Keratinocyte (primary cell): ENCODE measurements around the gene DCTN1. TPM values are rescaled to one million over a fixed set of nuclear protein-coding genes. Genes with fewer than 3 reads are reported as not detected.

ENCODE experiments used
- DNase-seq: peaks from one replicate; pipeline ENCODE4 v3.0.0-alpha.2; 2011; ENCODE audit warnings: low read depth, missing footprints, low spot score
- FAIRE-seq: peaks from 2 replicates; lab custom pipeline; 2011; peaks lifted over from hg19 to GRCh38; lab: Jason Lieb, UNC
- H2AFZ ChIP-seq: 2 replicates; pipeline ENCODE4 v1.6.0; 2012; ENCODE audit warnings: low read length, control low read depth, inconsistent platforms; ENCODE audit not compliant: control insufficient read depth
- H3K27ac ChIP-seq: 2 replicates; pipeline ENCODE4 v1.5.1; 2011; ENCODE audit warnings: low read length; ENCODE audit not compliant: control insufficient read depth, insufficient read depth
- H3K27me3 ChIP-seq: 3 replicates; pipeline ENCODE4 v1.6.0; 2011; ENCODE audit warnings: low read length; ENCODE audit not compliant: control insufficient read depth, insufficient read depth; ENCODE audit errors: extremely low read depth
- H3K36me3 ChIP-seq, 2 experiments: 2 replicates in 1 of 2; 3 replicates in 1 of 2; pipeline ENCODE4 v1.5.1; 2011; ENCODE audit warnings: low read length in 2 of 2, mild to moderate bottlenecking in 1 of 2; ENCODE audit not compliant: control insufficient read depth in 2 of 2, insufficient read depth in 2 of 2; ENCODE audit errors: extremely low read depth in 1 of 2
- H3K4me1 ChIP-seq: 3 replicates; pipeline ENCODE4 v1.5.1; 2011; ENCODE audit warnings: low read length; ENCODE audit not compliant: control insufficient read depth, insufficient read depth; ENCODE audit errors: extremely low read depth
- H3K4me2 ChIP-seq: 3 replicates; pipeline ENCODE4 v1.6.0; 2011; ENCODE audit warnings: low read depth, low read length; ENCODE audit not compliant: control insufficient read depth, insufficient read depth; ENCODE audit errors: extremely low read depth
- H3K4me3 ChIP-seq, 3 experiments: fragments of 200-600 bp in 1 of 3; sonication (generic) in 1 of 3; 2 replicates in 2 of 3; 3 replicates in 1 of 3; pipeline ENCODE4 v1.5.1; 2011 to 2016; ENCODE audit warnings: low read length in 3 of 3, mild to moderate bottlenecking in 3 of 3, control low read depth in 2 of 3, inconsistent platforms in 1 of 3, low read depth in 1 of 3, mixed read lengths in 1 of 3, mixed run types in 1 of 3, moderate library complexity in 1 of 3; ENCODE audit not compliant: control insufficient read depth in 2 of 3, insufficient read depth in 2 of 3; ENCODE audit errors: extremely low read depth in 1 of 3
- H3K79me2 ChIP-seq: 2 replicates; pipeline ENCODE4 v1.6.0; 2012; ENCODE audit warnings: low read length; ENCODE audit not compliant: control insufficient read depth, insufficient read depth
- H3K9ac ChIP-seq: 3 replicates; pipeline ENCODE4 v1.6.0; 2011; ENCODE audit warnings: low read length; ENCODE audit not compliant: control insufficient read depth, insufficient read depth; ENCODE audit errors: extremely low read depth
- H3K9me1 ChIP-seq: 3 replicates; pipeline ENCODE4 v1.6.0; 2011; ENCODE audit warnings: low read length; ENCODE audit not compliant: control insufficient read depth, insufficient read depth; ENCODE audit errors: extremely low read depth
- H3K9me3 ChIP-seq: 2 replicates; pipeline ENCODE4 v1.5.1; 2012; ENCODE audit warnings: low read depth, low read length; ENCODE audit not compliant: control insufficient read depth
- H4K20me1 ChIP-seq: 3 replicates; pipeline ENCODE4 v1.6.0; 2011; ENCODE audit warnings: low read length; ENCODE audit not compliant: control insufficient read depth, insufficient read depth; ENCODE audit errors: extremely low read depth
- EZH2 ChIP-seq: IDR thresholded peaks from one replicate; pipeline ENCODE4 v1.6.1; 2012; ENCODE audit warnings: inconsistent platforms, mild to moderate bottlenecking, low read length, moderate library complexity
- dilution Hi-C: fragments of 300-500 bp; cut with MboI; formaldehyde crosslinking; loops from one replicate; pipeline ENCODE4 v1.7.0; 2020; ENCODE audit warnings: low sequenced_read_pairs; ENCODE audit not compliant: extremely low pct_ligation_motif_present
- polyA plus RNA-seq, 5 experiments: library from polyadenylated mRNA; depleted of rRNA in 3 of 5; stranded (reverse) in 3 of 5; stranded (forward) in 1 of 5; unstranded in 1 of 5; fragments of >200 nt; gene quantifications; 1 replicate in 1 of 5; 2 replicates in 3 of 5; 3 replicates in 1 of 5; pipeline versions ENCODE4 v1.2.1 to v1.2.3, GENCODE V29; 2011 to 2012; ENCODE audit warnings: missing spikeins in 2 of 5, low read depth in 1 of 5, low replicate concordance in 1 of 5
- small RNA-seq, 3 experiments: library from RNA; depleted of rRNA; stranded (forward); fragments of <200 nt; gene quantifications; one replicate each; pipeline ENCODE3, GENCODE V24; 2012; ENCODE audit warnings: low read depth in 3 of 3, low replicate concordance in 1 of 3; ENCODE audit not compliant: insufficient read length in 3 of 3
- TF ChIP-seq, protein P1 (sequence below), 3 experiments: IDR thresholded peaks in 1 of 3; conservative IDR thresholded peaks in 1 of 3; optimal IDR thresholded peaks in 1 of 3; 2 replicates in 2 of 3; 3 replicates in 1 of 3; pipeline versions ENCODE3 to v1.5.1; 2011; ENCODE audit warnings: low read length in 3 of 3, mild to moderate bottlenecking in 3 of 3, moderate library complexity in 2 of 3, control low read depth in 1 of 3, inconsistent platforms in 1 of 3; ENCODE audit not compliant: insufficient read depth in 2 of 3; ENCODE audit errors: extremely low read depth in 1 of 3

Gene DCTN1
- polyA plus RNA-seq, 1 donor (not counting 4 experiments of a cell fraction or from before 2014, with no cell fraction given): 110 TPM

- TF ChIP-seq EZH2: no peak
- TF ChIP-seq, protein P1, sequence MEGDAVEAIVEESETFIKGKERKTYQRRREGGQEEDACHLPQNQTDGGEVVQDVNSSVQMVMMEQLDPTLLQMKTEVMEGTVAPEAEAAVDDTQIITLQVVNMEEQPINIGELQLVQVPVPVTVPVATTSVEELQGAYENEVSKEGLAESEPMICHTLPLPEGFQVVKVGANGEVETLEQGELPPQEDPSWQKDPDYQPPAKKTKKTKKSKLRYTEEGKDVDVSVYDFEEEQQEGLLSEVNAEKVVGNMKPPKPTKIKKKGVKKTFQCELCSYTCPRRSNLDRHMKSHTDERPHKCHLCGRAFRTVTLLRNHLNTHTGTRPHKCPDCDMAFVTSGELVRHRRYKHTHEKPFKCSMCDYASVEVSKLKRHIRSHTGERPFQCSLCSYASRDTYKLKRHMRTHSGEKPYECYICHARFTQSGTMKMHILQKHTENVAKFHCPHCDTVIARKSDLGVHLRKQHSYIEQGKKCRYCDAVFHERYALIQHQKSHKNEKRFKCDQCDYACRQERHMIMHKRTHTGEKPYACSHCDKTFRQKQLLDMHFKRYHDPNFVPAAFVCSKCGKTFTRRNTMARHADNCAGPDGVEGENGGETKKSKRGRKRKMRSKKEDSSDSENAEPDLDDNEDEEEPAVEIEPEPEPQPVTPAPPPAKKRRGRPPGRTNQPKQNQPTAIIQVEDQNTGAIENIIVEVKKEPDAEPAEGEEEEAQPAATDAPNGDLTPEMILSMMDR (optimal IDR thresholded peaks at IDR 0.05 in 1 of 3, IDR thresholded peaks at IDR 0.05 in 1 of 3, conservative IDR thresholded peaks at IDR 0.05 in 1 of 3; ENCODE audit: extremely low read depth in 1 of 3, insufficient read depth in 2 of 3, low read length in 3 of 3): no peak
- DNase-seq: no peak
- no peak for FAIRE-seq
- no peak overlapping the region for H2AFZ ChIP-seq
- no peak overlapping the region for H3K4me3 ChIP-seq
- H4K20me1 ChIP-seq: no peaks in the 10 kb centered on the region
- no peaks in the 10 kb centered on the region for H3K9me1 ChIP-seq
- H3K4me2 ChIP-seq: no peak overlapping the region
- H3K36me3 ChIP-seq: no peaks in the 10 kb centered on the region
- H3K4me1 ChIP-seq: no peaks in the 10 kb centered on the region
- H3K9ac ChIP-seq: no peak overlapping the region
- dilution Hi-C loops: no loop called here
- H3K27ac ChIP-seq: no peak overlapping the region
- no peaks in the 10 kb centered on the region for H3K79me2 ChIP-seq
- H3K9me3 ChIP-seq: no peaks in the 10 kb centered on the region
- no peaks in the 10 kb centered on the region for H3K27me3 ChIP-seq
These were observed 67.2 kb downstream of the DCTN1 start for GRCh38 chr2:74312913-74313312.

Small RNA genes lying within 50 kb of the gene (small RNA-seq; reads per million reads assigned to genes)
- 0 reads per million in 3 experiments for gene RNU6-542P
- gene TAF13P2: 0 reads per million in 3 experiments

Other genes with a start within 250 kb of the DCTN1 start
- gene BOLA3, start 232.4 kb downstream of the DCTN1 start, polyA plus RNA-seq: 66.0 to 116 TPM (median 80.6 TPM) in 3 replicates
- gene MOB1A, start 201.4 kb downstream of the DCTN1 start, polyA plus RNA-seq: 53.6 to 92.4 TPM (median 59.2 TPM) in 3 replicates
- gene MTHFD2, start 181.7 kb downstream of the DCTN1 start, polyA plus RNA-seq: 50.9 to 114 TPM (median 80.3 TPM) in 3 replicates
- gene SLC4A5, start 36.9 kb downstream of the DCTN1 start, polyA plus RNA-seq: 0.08 to 0.45 TPM (median 0.22 TPM) in 3 replicates
- gene C2orf81, start 41.3 kb upstream of the DCTN1 start, polyA plus RNA-seq: 0.58 to 1.5 TPM (median 0.89 TPM) in 3 replicates
- 35.2 to 54.6 TPM (median 35.2 TPM) in 3 replicates for gene WDR54, start 41.4 kb upstream of the DCTN1 start, polyA plus RNA-seq
- 110 to 180 TPM (median 145 TPM) in 3 replicates for gene RTKN, start 61.6 kb upstream of the DCTN1 start, polyA plus RNA-seq
- gene INO80B, start 74.8 kb upstream of the DCTN1 start, polyA plus RNA-seq: 16.8 to 23.9 TPM (median 18.8 TPM) in 3 replicates
- 72.3 to 143 TPM (median 75.5 TPM) in 3 replicates for gene WBP1, start 78.1 kb upstream of the DCTN1 start, polyA plus RNA-seq
- 52.8 to 72.0 TPM (median 63.1 TPM) in 3 replicates for gene MOGS, start 85.1 kb upstream of the DCTN1 start, polyA plus RNA-seq
- 28.5 to 31.0 TPM (median 29.0 TPM) in 3 replicates for gene MRPL53, start 92.4 kb upstream of the DCTN1 start, polyA plus RNA-seq
- gene CCDC142, start 102.7 kb upstream of the DCTN1 start, polyA plus RNA-seq: 4.7 to 6.7 TPM (median 5.8 TPM) in 3 replicates
- gene TTC31, start 102.8 kb upstream of the DCTN1 start, polyA plus RNA-seq: 16.8 to 18.2 TPM (median 17.7 TPM) in 3 replicates
- gene LBX2, start 119.3 kb upstream of the DCTN1 start, polyA plus RNA-seq: 0.09 to 0.11 TPM (median 0.10 TPM) in 3 replicates
- gene PCGF1, start 127.4 kb upstream of the DCTN1 start, polyA plus RNA-seq: 29.1 to 42.2 TPM (median 33.6 TPM) in 3 replicates
- gene TLX2, start 134.1 kb upstream of the DCTN1 start, polyA plus RNA-seq: not detected in 3 replicates
- gene DQX1, start 145.9 kb upstream of the DCTN1 start, polyA plus RNA-seq: 5.7 to 10.2 TPM (median 5.9 TPM) in 3 replicates
- 94.9 to 141 TPM (median 114 TPM) in 3 replicates for gene AUP1, start 149.4 kb upstream of the DCTN1 start, polyA plus RNA-seq
- gene HTRA2, start 149.6 kb upstream of the DCTN1 start, polyA plus RNA-seq: 25.5 to 30.8 TPM (median 27.8 TPM) in 3 replicates
- gene LOXL3, start 173.6 kb upstream of the DCTN1 start, polyA plus RNA-seq: 0.21 to 0.57 TPM (median 0.26 TPM) in 3 replicates
- gene DOK1, start 174.4 kb upstream of the DCTN1 start, polyA plus RNA-seq: 0.97 to 2.0 TPM (median 0.99 TPM) in 3 replicates